Right kidney (tissue), 1 donor: ENCODE results near the gene DOHH.
"Not testable (repeated sequence)": the region's sequence is repeated elsewhere in the genome, so short reads cannot be mapped to it uniquely, and the experiment has no call there.

Experiments used
- DNase-seq: peaks from one replicate; pipeline ENCODE4 v3.0.0-alpha.2; 2016

Gene DOHH

DNA sequence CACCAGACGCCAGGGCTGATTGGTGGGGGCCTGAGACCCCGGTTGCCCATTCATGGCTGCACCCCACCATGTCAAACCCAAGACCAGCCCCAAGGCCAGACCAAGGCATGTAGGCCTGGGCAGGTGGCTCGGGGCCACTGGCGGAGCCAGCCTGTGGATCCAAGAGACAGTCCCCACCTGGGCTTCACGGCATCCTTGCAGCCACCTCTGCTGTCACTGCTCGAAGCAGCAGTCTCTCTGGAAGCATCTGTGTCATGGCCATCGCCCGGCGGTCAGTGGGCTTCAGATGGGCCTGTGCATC is 34.7 kb upstream of the DOHH start:
- DNase-seq: no peak

DNA sequence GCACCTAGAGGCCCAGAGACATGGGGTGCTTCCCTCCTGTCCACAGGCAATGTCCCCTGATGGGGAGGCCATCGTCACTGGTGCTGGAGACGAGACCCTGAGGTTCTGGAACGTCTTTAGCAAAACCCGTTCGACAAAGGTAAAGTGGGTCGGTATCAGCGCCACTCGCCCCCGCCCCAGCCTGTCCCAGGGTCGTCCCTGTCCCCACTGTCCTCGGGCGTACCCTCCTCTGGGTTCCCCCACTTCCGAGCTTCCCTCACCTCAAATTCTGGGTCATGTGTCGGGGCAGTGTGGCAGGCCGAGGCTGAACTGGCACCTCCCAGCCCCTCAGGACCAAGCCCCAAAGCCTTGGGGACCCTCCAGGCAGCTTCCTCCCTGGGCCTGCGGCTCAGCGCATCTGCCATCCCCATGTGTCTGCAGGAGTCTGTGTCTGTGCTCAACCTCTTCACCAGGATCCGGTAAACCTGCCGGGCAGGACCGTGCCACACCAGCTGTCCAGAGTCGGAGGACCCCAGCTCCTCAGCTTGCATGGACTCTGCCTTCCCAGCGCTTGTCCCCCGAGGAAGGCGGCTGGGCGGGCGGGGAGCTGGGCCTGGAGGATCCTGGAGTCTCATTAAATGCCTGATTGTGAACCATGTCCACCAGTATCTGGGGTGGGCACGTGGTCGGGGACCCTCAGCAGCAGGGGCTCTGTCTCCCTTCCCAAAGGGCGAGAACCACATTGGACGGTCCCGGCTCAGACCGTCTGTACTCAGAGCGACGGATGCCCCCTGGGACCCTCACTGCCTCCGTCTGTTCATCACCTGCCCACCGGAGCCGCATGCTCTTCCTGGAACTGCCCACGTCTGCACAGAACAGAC is 34.1 kb upstream of the DOHH start:
- no peak for DNase-seq

DNA sequence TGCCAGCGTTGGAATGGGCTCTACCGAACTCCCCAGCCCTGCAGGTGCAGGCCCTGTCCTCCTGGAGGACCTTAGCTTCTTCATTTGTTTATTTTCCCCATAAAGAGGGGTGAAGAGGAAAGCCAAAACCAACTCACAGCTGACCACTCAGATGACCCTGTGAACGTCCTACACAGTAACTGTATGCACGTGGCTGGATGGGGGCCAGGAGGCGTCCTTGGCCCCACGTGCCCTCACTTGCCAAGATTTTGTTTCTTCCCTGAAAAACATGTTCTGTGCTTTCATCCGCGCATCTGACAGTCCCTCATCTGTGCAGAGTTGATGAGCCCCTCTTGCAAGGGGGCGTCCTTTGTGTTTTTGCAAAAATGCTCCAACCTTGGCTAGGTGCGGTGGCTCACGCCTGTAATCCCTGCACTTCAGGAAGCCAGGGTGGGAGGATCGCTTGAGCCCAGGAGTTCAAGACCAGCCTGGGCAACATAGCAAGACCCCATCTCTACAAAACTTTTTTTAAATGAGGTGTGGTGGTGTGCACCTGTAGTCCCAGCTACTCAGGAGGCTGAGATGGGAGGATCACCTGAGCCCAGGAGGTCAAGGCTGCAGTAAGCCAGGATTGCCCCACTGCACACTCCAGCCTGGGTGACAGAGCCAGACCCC is 33.2 kb upstream of the DOHH start:
- DNase-seq: no peak

DNA sequence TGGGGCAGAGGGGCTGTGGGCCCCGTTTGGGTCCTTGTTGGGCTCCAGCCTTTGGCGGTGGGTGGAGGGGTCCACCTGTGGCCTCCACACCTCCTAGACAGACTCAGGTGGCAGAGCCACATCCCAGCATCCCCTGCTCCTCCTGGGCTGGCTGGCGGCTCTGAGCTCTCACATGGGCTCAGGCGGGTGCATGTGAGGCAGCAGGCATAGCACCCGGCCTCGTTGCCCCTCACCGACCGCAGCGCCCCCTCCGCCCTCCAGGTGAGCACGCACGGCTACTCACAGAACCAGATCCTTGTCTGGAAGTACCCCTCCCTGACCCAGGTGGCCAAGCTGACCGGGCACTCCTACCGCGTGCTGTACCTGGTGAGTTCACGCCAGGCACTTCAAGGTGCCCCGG is 32.6 kb upstream of the DOHH start:
- no peak for DNase-seq

DNA sequence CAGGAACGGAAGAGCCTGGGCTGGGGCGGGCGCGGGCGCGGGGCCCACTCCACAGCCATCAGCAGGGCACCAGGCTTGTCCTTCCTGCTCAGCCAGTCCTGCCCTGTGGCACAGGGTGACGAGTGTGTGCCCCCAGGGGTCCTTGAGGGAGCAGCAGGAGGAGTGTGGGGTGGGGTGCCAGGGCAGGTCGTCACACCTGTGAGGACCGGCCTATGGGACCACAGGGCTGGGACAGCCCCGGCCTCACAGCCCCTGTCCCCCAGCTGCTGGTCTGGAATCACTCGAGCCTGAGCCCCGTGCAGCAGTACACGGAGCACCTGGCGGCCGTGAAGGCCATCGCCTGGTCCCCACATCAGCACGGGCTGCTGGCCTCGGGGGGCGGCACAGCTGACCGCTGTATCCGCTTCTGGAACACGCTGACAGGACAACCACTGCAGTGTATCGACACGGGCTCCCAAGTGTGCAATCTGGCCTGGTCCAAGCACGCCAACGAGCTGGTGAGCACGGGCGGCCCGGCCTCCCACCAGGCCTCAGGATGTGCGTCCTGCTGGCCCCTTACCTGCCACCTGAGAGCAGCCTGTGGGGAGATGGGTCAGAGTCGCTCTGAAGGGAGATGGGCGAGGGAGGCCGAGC is 31.8 kb upstream of the DOHH start:
- DNase-seq: no peak

DNA sequence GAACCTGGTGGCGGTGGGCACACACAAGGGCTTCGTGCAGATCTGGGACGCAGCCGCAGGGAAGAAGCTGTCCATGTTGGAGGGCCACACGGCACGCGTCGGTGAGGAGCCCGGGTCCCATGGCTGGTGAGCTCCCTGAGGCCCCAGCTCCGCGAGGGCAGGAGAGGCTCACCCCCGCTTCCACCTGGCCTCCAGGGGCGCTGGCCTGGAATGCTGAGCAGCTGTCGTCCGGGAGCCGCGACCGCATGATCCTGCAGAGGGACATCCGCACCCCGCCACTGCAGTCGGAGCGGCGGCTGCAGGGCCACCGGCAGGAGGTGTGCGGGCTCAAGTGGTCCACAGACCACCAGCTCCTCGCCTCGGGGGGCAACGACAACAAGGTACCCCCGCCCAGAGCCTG is 31.2 kb upstream of the DOHH start:
- no peak for DNase-seq

DNA sequence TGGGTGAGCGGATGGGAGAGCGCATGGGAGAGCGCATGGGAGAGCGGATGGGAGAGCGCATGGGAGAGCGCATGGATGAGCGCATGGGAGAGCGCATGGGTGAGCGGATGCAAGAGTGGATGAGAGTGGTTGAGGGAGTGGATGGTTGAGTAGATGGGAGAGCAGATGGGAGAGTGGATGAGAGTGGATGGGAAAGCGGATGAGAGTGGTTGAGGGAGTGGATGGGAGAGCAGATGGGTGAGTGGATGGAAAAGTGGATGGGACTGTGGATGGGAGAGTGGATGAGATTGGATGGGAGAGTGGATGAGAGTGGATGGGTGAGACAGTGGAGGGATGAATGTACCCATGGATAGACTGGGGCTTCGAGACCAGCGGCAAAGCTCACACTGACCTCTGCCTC is 29.9 kb upstream of the DOHH start:
- no peak for DNase-seq

DNA sequence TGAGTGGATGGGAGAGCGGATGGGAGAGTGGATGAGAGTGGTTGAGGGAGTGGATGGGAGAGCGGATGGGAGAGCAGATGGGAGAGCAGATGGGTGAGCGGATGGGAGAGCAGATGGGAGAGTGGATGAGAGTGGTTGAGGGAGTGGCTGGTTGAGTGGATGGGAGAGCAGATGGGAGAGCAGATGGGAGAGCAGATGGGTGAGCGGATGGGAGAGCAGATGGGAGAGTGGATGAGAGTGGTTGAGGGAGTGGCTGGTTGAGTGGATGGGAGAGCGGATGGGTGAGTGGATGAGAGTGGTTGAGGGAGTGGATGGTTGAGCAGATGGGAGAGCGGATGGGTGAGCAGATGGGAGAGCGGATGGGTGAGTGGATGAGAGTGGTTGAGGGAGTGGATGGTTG is 28.8 kb upstream of the DOHH start:
- not testable (repeated sequence) for DNase-seq

DNA sequence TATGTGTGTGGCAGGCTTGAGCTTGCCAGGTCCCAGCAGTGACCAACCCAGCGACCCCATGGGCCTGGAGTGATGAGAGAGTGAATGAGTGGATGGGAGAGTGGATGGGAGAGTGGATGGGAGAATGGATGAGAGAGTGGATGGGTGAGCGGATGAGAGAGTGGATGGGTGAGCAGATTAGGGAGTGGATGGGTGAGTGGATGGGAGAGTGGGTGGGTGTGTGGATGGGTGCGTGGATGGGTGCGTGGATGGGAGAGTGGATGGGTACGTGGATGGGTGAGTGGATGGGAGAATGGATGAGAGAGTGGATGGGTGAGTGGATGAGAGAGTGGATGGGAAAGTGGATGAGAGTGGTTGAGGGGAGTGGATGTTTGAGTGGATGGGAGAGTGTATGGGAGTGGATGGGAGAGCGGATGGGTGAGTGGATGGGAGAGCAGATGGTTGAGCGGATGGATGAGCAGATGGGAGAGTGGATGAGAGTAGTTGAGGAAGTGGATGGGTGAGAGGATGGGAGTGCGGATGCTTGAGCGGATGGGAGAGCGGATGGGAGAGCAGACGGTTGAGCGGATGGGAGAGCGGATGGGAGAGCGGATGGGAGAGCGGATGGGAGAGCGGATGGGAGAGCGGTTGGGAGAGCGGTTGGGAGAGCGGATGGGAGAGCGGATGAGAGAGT is 28.2 kb upstream of the DOHH start:
- no peak for DNase-seq

DNA sequence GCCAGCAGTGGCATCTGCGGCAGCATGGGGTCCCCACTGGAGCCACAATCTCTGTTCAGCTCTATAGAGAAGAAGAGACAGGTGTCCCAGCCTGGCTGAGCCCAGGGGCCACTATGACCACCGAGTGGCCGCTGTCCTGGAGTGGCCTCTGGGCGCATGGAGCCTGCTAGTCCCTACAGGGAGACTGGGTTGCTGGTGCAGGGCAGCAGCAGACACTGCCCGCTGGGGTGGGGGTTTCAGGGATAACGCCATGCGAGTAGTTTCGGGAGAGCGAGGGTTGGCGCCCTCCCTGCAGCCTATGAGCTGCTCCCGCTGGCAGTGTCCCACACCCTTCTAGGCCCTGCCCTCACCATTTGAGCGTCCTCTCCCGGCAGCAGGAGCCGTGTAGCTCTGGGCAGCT is 27.6 kb upstream of the DOHH start:
- no peak for DNase-seq

DNA sequence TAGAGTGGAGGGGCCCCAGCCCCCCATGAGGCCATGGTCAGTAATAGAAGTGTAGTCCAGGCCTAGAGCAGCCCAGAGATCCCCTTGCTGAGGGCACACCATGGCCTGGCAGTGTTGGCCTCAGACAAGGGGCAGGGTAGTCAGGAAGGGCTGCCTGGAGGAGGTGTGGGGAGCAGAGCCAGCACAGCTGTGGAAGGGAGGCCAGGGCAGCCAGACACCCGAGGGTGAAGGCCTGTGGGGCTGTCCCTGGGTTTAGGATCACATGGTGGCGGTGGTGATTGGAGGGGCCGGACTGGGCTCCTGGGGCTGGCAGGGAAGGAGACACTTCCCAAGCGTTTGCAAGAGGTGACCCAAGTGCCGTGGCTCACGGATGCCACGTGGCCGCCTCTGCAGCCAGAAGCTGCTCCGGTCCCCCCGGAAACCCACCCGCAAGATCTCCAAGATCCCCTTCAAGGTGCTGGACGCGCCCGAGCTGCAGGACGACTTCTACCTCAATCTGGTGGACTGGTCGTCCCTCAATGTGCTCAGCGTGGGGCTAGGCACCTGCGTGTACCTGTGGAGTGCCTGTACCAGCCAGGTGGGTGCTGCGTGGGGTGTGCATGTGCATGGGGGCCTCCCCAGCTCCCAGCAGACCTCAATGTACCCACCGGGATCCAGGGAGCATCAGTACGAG is 26.9 kb upstream of the DOHH start:
- DNase-seq: no peak

DNA sequence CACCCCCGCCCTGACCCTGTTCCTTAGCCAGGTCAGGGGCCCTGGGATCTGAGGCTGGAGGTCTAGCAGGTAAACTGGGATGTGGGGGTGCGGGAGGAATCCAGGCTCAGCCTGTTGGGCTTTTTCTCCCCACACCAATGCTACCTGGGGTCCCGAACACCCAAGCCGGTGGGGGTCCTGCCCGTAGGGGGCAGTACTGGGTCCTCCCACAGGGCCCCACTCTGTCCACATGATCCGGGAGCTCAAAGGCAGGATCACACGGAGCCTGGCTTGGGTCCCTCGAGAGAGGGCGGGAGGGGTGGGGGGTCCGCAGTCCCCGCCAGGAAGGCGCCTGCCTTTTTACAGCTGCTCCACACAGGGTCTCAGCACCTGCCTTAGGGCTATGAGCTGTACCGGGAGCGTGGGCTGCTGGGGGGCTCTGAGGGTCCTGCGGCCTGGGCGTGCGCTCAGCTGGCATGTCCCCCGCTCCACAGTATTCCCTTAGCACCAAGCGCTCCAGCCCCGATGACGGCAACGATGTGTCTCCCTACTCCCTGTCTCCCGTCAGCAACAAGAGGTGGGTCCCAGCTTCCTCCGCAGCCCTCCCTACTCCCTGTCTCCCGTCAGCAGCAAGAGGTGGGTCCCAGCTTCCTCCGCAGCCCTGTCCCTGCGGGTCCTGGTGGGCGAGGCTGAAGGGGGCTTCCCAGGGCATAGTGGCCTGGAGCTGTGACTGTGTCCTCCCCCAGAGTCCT is 26.2 kb upstream of the DOHH start:
- no peak for DNase-seq

DNA sequence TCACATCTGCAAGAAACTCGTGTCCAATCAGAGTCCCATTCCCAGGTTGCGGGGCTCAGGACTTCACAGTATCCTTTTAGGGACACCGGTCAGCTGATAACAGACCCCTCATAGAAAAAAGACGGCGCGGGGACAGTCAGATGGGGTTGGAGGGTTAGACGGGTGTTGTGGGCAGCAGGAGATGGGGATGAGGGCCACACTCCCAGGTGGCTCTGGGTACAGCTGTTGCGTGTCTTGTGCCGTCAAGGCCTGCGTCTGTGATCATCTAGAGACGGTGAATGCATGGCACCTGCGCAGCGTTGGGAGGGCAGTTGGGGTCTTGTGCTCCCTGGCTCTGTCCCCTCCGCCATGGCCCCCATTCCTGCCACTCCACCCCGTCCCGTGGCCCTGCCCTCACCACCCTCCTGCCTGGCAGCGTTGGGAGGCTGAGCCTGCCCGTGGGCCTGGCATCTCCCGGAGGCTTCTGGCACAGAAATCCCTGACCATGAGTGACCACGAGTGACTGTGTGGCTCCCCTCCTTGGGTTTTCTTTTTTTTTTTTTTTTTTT is 24.5 kb upstream of the DOHH start:
- no peak for DNase-seq

DNA sequence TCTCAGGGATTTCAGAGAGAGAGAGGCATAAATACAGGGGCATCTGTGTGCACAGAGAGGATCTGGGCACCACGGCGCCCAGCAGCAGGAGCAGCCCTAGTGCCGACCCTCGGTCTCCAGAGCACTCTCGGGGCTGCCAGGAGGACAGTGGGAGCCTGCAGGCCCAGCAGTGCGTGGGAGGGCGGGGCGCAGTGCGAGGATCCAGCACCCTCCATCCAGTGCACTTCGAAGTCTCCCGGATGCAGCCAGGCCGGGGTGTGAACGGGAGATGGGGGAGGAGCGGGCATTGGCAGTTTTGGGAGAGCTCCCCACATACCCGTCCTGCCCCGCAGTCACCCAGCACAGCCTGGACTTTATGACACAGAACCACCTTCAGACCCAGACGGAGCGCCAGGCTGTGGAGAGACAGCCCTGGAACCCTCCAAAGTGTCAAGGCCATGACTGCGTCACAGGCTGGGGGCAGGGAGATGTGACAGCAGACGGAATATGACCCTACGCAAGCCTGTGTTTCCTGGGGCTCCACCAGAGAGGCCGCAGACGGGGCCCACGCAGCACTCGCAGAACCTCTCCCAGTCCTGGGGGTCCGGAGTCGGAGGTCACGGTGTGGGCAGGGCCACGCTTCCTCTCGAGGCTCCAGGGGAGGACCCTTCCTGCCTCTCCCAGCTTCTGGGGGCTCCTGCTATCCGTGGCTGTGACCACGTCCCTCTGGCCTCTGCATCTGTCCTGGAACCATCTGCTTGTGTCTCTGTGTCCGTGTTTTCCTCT is 23.8 kb upstream of the DOHH start:
- DNase-seq: no peak

DNA sequence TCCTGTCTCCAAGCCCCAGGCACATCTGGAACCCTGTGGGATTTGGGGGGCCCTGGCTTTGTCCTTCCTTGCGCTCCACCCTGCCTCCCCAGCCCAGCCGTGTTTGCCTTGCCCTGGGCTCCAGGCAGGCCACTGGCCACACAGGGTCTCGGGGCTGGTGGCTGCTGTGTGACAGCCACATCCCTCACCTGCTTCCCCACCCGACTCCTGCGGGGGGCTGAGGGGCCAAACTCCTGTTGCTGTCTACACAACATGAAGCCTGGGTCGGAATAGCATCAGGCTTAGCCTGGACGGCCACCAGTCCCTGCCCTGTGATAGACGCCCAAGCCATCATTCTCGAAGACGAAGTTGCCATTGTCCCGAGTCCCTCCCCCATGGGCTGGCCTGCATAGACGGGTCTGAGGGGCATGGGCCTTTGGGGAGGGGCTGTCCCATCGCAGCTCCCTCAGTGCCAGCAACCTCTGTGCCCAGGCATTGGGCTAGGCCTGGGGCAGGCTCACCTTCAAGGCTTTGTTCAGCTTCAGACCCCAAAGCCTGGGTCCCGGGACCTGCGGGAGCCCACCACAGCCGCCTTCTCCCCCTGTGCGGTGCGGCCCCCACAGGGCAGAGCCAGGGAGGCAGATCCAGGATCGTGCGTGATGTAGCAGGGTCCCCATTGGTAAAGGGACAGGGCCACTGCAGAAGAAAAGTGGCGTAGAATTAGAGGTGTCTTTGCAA is 23.0 kb upstream of the DOHH start:
- no peak for DNase-seq

DNA sequence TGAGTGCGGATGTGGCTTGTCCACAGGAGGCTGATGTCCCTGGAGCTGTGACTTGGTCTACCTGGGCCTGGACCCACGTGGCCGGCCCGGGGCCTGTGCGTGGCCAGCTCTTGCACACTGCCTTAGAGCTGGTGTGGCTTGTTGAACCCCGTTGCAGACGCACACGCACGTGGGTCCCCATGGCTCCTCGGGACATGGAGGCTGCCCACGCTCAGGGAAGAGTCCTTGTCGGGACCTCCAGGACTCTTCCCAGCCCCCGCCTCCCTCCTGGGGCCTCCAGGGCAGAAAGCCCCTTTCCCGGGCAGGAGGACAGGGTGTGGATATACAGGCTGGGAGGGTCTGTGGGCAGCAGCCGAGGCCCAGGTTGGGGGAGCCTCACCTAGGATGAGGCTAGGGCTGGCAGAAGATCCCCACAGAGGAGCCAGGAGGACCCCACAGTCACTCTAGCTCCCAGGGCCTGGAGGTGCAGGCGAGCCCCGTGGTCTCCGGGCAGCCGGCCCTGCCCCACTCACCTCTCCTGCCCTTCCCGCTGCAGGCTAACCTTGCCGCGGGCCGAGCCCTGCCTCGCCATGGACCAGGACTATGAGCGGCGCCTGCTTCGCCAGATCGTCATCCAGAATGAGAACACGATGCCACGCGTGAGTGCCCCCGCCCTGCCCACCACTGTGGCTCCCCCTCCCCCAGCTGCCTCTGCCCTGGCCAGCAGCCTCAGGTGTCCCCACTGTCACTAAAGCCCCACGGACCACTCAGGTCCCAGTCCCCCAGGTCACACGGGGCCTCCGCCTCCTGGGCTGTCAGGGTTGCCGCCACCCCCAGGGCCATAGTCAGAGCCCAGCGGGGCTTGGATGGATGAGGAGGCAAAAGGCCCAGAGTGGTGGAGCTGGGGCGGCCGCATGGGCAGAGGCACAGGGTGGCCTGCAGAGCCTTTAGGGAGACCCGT is 22.2 kb upstream of the DOHH start:
- DNase-seq: no peak

DNA sequence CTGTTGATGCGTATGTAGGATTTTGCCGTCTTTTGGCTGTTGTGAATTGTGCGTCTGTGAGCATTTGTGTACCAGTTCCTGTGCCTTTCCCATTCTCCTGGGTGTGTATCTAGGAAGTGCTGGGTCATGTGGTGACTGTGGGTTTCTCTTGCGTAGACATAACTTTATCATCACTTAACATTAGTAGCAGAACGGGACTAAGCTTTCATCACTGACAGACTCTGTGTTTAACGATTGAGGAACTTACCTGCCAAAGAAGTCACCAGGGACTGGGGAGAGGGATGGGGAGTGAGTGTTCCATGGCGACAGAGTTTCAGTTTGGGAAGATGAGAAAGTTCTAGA is 20.6 kb upstream of the DOHH start:
- no peak for DNase-seq

DNA sequence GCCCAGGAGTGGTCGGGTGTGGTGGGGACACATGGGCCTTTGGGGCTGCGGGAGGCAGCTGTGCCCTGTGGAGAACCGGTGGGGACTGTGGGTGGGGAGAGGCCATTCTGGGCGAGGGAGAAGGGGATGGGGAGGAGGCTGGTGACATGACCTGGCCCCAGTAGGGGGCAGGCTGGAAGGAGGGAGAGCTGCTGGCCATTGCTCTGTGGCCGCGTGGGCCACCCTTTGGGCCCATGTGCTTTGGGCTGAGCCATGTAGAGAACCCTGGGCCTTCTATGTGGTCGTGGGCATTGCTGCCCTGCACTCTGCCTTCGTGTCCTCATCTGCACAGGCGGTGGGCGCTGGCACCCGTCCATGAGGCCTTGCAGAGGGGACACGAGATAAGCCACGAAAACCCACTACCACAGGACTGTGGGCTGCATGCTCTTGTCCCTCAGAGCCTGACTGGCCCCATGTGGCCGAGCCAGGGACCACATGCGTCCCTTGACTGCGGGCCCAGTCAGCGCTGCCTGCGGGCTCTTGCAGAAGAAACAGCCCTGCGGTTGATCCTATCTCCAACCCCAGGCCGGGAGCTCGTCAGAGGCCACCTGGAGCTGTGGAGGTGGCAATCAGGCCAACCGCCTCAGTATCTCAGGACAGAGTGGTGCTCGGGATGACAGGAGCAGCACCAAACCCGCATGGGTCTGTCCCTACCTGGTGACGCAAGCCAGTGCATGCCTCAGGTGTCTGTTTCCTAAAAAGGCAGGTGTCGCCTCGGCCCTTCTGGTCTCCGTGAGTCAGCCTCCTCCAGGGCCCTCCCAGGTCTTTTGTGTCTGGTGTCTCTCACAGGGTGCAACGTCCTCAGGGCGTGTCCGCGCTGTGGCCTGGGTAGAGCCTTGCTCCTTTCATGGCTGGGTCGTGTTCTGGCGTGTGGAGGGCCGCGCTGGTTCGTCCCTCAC is 20.0 kb upstream of the DOHH start:
- DNase-seq: no peak
